Memory B cell (primary cell): Measurements from ENCODE around the gene MSRB3.

Experiments
- ATAC-seq: fragments of 150-1000 bp; cut with Tn5 transposase; 2 replicates; pipeline ENCODE4 v1.10.0; 2021; ENCODE audit warnings: low read depth, mild to moderate bottlenecking, moderate library complexity
- DNase-seq, 2 donors: peaks; one replicate each; pipeline ENCODE4 v3.0.0; 2022; ENCODE audit warnings: low spot score in 2 of 2
- H3K27ac Mint-ChIP-seq: one replicate; pipeline ENCODE4 v1.8.0; 2022; ENCODE audit warnings: mild to moderate bottlenecking, moderate library complexity, mixed read lengths
- H3K27me3 Mint-ChIP-seq: one replicate; pipeline ENCODE4 v1.8.0; 2022; ENCODE audit warnings: mixed read lengths
- H3K36me3 Mint-ChIP-seq: one replicate; pipeline ENCODE4 v1.8.0; 2022; ENCODE audit warnings: mild to moderate bottlenecking, mixed read lengths
- H3K4me1 Mint-ChIP-seq: one replicate; pipeline ENCODE4 v1.8.0; 2022; ENCODE audit warnings: mixed read lengths
- H3K4me3 Mint-ChIP-seq: one replicate; pipeline ENCODE4 v1.8.0; 2022; ENCODE audit warnings: mild to moderate bottlenecking, moderate library complexity, mixed read lengths
- H3K9me3 Mint-ChIP-seq: one replicate; pipeline ENCODE4 v1.8.0; 2022; ENCODE audit warnings: mixed read lengths

MSRB3 gene

GRCh38 chr12:65324551-65324950, 46.1 kb downstream of the MSRB3 start:
- Mint-ChIP-seq H3K27ac (no peak overlapping the region), H3K4me1 (no peaks in the 10 kb centered on the region), H3K36me3 (no peaks in the 10 kb centered on the region), H3K27me3 (peaks cover 3% of the 10 kb centered on the region), H3K4me3 (no peak overlapping the region), H3K9me3 (no peaks in the 10 kb centered on the region)
- no peak for DNase-seq
- no peak for ATAC-seq

GRCh38 chr12:65325183-65325582, 46.7 kb downstream of the MSRB3 start:
- DNase-seq (no peak), ATAC-seq (no peak)
- H3K36me3 Mint-ChIP-seq = no peaks in the 10 kb centered on the region
- no peak overlapping the region for H3K27ac Mint-ChIP-seq
- H3K27me3 Mint-ChIP-seq = peaks cover 3% of the 10 kb centered on the region
- H3K4me1 Mint-ChIP-seq = no peaks in the 10 kb centered on the region
- no peak overlapping the region for H3K4me3 Mint-ChIP-seq
- no peaks in the 10 kb centered on the region for H3K9me3 Mint-ChIP-seq

GRCh38 chr12:65326616-65327015, 48.1 kb downstream of the MSRB3 start:
- peaks cover 7% of the 10 kb centered on the region for H3K27me3 Mint-ChIP-seq
- H3K9me3 Mint-ChIP-seq = no peaks in the 10 kb centered on the region
- no peak for DNase-seq
- no peak overlapping the region for H3K4me3 Mint-ChIP-seq
- ATAC-seq = no peak
- no peaks in the 10 kb centered on the region for H3K4me1 Mint-ChIP-seq
- H3K36me3 Mint-ChIP-seq = no peaks in the 10 kb centered on the region
- H3K27ac Mint-ChIP-seq = no peak overlapping the region

- H3K9me3 Mint-ChIP-seq = no peaks in the 10 kb centered on the region
- H3K4me1 Mint-ChIP-seq = no peaks in the 10 kb centered on the region
- no peak for ATAC-seq
- H3K27ac Mint-ChIP-seq = no peak overlapping the region
- H3K36me3 Mint-ChIP-seq = no peaks in the 10 kb centered on the region
- no peak overlapping the region for H3K4me3 Mint-ChIP-seq
- H3K27me3 Mint-ChIP-seq = peaks cover 7% of the 10 kb centered on the region
- no peak for DNase-seq
These were observed 49.0 kb downstream of the MSRB3 start for GRCh38 chr12:65327207-65328076.

GRCh38 chr12:65329721-65330120, 51.2 kb downstream of the MSRB3 start:
- Mint-ChIP-seq H3K9me3 (no peaks in the 10 kb centered on the region), H3K4me1 (no peaks in the 10 kb centered on the region), H3K27me3 (peaks cover 6% of the 10 kb centered on the region), H3K36me3 (no peaks in the 10 kb centered on the region), H3K27ac (no peak overlapping the region), H3K4me3 (no peak overlapping the region)
- DNase-seq = no peak
- ATAC-seq = no peak

- no peaks in the 10 kb centered on the region for H3K4me1 Mint-ChIP-seq
- ATAC-seq = no peak
- H3K4me3 Mint-ChIP-seq = no peak overlapping the region
- peaks cover 6% of the 10 kb centered on the region for H3K27me3 Mint-ChIP-seq
- no peak for DNase-seq
- H3K9me3 Mint-ChIP-seq = no peaks in the 10 kb centered on the region
- H3K36me3 Mint-ChIP-seq = no peaks in the 10 kb centered on the region
- H3K27ac Mint-ChIP-seq = no peak overlapping the region
These were observed 51.8 kb downstream of the MSRB3 start for GRCh38 chr12:65330331-65330730.

- H3K27me3 Mint-ChIP-seq = peaks cover 6% of the 10 kb centered on the region
- H3K4me3 Mint-ChIP-seq = no peak overlapping the region
- no peak overlapping the region for H3K27ac Mint-ChIP-seq
- ATAC-seq = no peak
- H3K4me1 Mint-ChIP-seq = no peaks in the 10 kb centered on the region
- no peak for DNase-seq
- no peaks in the 10 kb centered on the region for H3K36me3 Mint-ChIP-seq
- no peaks in the 10 kb centered on the region for H3K9me3 Mint-ChIP-seq
These were observed 53.0 kb downstream of the MSRB3 start for GRCh38 chr12:65331456-65331855.

GRCh38 chr12:65333649-65334048, 55.2 kb downstream of the MSRB3 start:
- Mint-ChIP-seq H3K36me3 (no peaks in the 10 kb centered on the region), H3K27ac (no peak overlapping the region), H3K9me3 (no peaks in the 10 kb centered on the region), H3K27me3 (peaks cover 6% of the 10 kb centered on the region), H3K4me3 (no peak overlapping the region), H3K4me1 (no peaks in the 10 kb centered on the region)
- ATAC-seq (no peak), DNase-seq (no peak)

- Mint-ChIP-seq H3K9me3 (no peaks in the 10 kb centered on the region), H3K36me3 (no peaks in the 10 kb centered on the region), H3K4me3 (no peak overlapping the region), H3K4me1 (no peaks in the 10 kb centered on the region), H3K27ac (no peak overlapping the region), H3K27me3 (peaks cover 6% of the 10 kb centered on the region)
- DNase-seq (no peak), ATAC-seq (no peak)
These were observed 56.0 kb downstream of the MSRB3 start for GRCh38 chr12:65334521-65334920.

- no peaks in the 10 kb centered on the region for H3K4me1 Mint-ChIP-seq
- H3K27me3 Mint-ChIP-seq = peaks cover 6% of the 10 kb centered on the region
- H3K36me3 Mint-ChIP-seq = no peaks in the 10 kb centered on the region
- no peak overlapping the region for H3K27ac Mint-ChIP-seq
- H3K9me3 Mint-ChIP-seq = no peaks in the 10 kb centered on the region
- no peak overlapping the region for H3K4me3 Mint-ChIP-seq
- ATAC-seq (no peak), DNase-seq (no peak)
These were observed 56.7 kb downstream of the MSRB3 start for GRCh38 chr12:65335021-65335714.

GRCh38 chr12:65335981-65336380, 57.5 kb downstream of the MSRB3 start:
- Mint-ChIP-seq H3K27ac (no peak overlapping the region), H3K36me3 (no peaks in the 10 kb centered on the region), H3K4me3 (no peak overlapping the region), H3K27me3 (peaks cover 3% of the 10 kb centered on the region), H3K4me1 (no peaks in the 10 kb centered on the region), H3K9me3 (peaks cover 1% of the 10 kb centered on the region)
- ATAC-seq (no peak), DNase-seq (no peak)

- H3K27ac Mint-ChIP-seq = no peak overlapping the region
- no peak for ATAC-seq
- H3K4me3 Mint-ChIP-seq = no peak overlapping the region
- H3K9me3 Mint-ChIP-seq = peaks cover 3% of the 10 kb centered on the region
- no peak for DNase-seq
- no peaks in the 10 kb centered on the region for H3K36me3 Mint-ChIP-seq
- no peaks in the 10 kb centered on the region for H3K27me3 Mint-ChIP-seq
- no peaks in the 10 kb centered on the region for H3K4me1 Mint-ChIP-seq
These were observed 60.7 kb downstream of the MSRB3 start for GRCh38 chr12:65339161-65339560.

- peaks cover 3% of the 10 kb centered on the region for H3K9me3 Mint-ChIP-seq
These were observed 64.7 kb downstream of the MSRB3 start for GRCh38 chr12:65343230-65343629.

GRCh38 chr12:65343801-65344200, 65.3 kb downstream of the MSRB3 start:
- Mint-ChIP-seq H3K36me3 (no peaks in the 10 kb centered on the region), H3K27ac (no peak overlapping the region), H3K27me3 (no peaks in the 10 kb centered on the region), H3K4me1 (no peaks in the 10 kb centered on the region), H3K9me3 (peaks cover 3% of the 10 kb centered on the region), H3K4me3 (no peak overlapping the region)
- no peak for ATAC-seq
- DNase-seq = no peak

More at GRCh38 chr12:65343230-65343629, 64.7 kb downstream of the MSRB3 start:
- Mint-ChIP-seq H3K4me3 (no peak overlapping the region), H3K27me3 (no peaks in the 10 kb centered on the region), H3K27ac (no peak overlapping the region), H3K4me1 (no peaks in the 10 kb centered on the region), H3K36me3 (no peaks in the 10 kb centered on the region)
- ATAC-seq (no peak), DNase-seq (no peak)
